Jurkat, Clone E6-1 (cell line): ENCODE data around the gene ECI2.

ENCODE experiments used
- DNase-seq: peaks from one replicate; pipeline ENCODE4 v3.0.0-alpha.2; 2011; ENCODE audit warnings: low read depth, low spot score
- H3K4me3 ChIP-seq: 2 replicates; pipeline ENCODE4 v1.5.1; 2011; ENCODE audit warnings: mild to moderate bottlenecking, low read length, control low read depth, moderate library complexity

Gene ECI2

GRCh38 chr6:4066029-4066755, 69.2 kb downstream of the ECI2 start:
- DNase-seq = no peak
- no peak overlapping the region for H3K4me3 ChIP-seq
